ENCODE results near the gene RPGRIP1L. TPM values are rescaled to one million over a fixed set of nuclear protein-coding genes. Genes with fewer than 3 reads are reported as not detected.
"Not testable (repeated sequence)": the region's sequence is repeated elsewhere in the genome, so short reads cannot be mapped to it uniquely, and the experiment has no call there.

RPGRIP1L gene
- total RNA-seq, 1 donor from 2014 or later, result 5.0 TPM

- peaks cover 27% of the 10 kb centered on the region for H3K4me1 Mint-ChIP-seq
- ATAC-seq (ENCODE audit: low read depth) (no peak), DNase-seq (no peak)
- peak overlapping the region; percentile 96 for H3K4me3 Mint-ChIP-seq
- peaks cover 14% of the 10 kb centered on the region for H3K36me3 Mint-ChIP-seq (ENCODE audit: low read depth)
- POLR2A ChIA-PET, result interaction anchor here (1.1 to 1.8 kb wide), 3 partner anchors 201 to 643 kb away, joined by 3 to 14 read pairs (median 8); partner anchors contain the start of genes AKTIP and RBL2
- H3K27ac Mint-ChIP-seq, result peak overlapping the region; percentile 90
- no peak for TF ChIP-seq CTCF (IDR thresholded peaks at IDR 0.05)
- intact Hi-C loops (cut with micrococcal nuclease), result loop anchor here (1.0 kb wide), 2 partner anchors 201 to 269 kb away; partner anchors contain the start of gene AKTIP
- no peaks in the 10 kb centered on the region for H3K27me3 Mint-ChIP-seq
- no peaks in the 10 kb centered on the region for H3K9me3 Mint-ChIP-seq
- CTCF ChIA-PET, result no interaction called here
Observed at GRCh38 chr16:53704445-53704813, 770 bp upstream of the RPGRIP1L start.

GRCh38 chr16:53698271-53698670 is 5.4 kb downstream of the RPGRIP1L start:
- ATAC-seq (ENCODE audit: low read depth); DNase-seq; H3K27ac Mint-ChIP-seq; CTCF ChIA-PET; H3K4me3 Mint-ChIP-seq; H3K9me3 Mint-ChIP-seq; POLR2A ChIA-PET; intact Hi-C loops (cut with micrococcal nuclease); H3K27me3 Mint-ChIP-seq; H3K4me1 Mint-ChIP-seq: not testable (repeated sequence)
- H3K36me3 Mint-ChIP-seq (ENCODE audit: low read depth), result peaks cover 12% of the 10 kb centered on the region

GRCh38 chr16:53695070-53695469 is 8.6 kb downstream of the RPGRIP1L start:
- peaks cover 12% of the 10 kb centered on the region for H3K36me3 Mint-ChIP-seq (ENCODE audit: low read depth)
- DNase-seq (no peak), ATAC-seq (ENCODE audit: low read depth) (no peak)
- POLR2A ChIA-PET, result no interaction called here
- H3K9me3 Mint-ChIP-seq, result no peaks in the 10 kb centered on the region
- H3K27me3 Mint-ChIP-seq, result no peaks in the 10 kb centered on the region
- no peaks in the 10 kb centered on the region for H3K4me1 Mint-ChIP-seq
- no peak for TF ChIP-seq CTCF (IDR thresholded peaks at IDR 0.05)
- intact Hi-C loops (cut with micrococcal nuclease), result no loop called here
- H3K4me3 Mint-ChIP-seq, result no peak overlapping the region
- no peak overlapping the region for H3K27ac Mint-ChIP-seq
- CTCF ChIA-PET, result no interaction called here

- H3K27ac Mint-ChIP-seq, result no peak overlapping the region
- no peak for ATAC-seq (ENCODE audit: low read depth)
Observed at GRCh38 chr16:53693320-53693719, 10.3 kb downstream of the RPGRIP1L start.

GRCh38 chr16:53692146-53692545 is 11.5 kb downstream of the RPGRIP1L start:
- H3K27ac Mint-ChIP-seq, result no peak overlapping the region

More at GRCh38 chr16:53693320-53693719, 10.3 kb downstream of the RPGRIP1L start:
- Mint-ChIP-seq H3K9me3 (no peaks in the 10 kb centered on the region), H3K4me1 (no peaks in the 10 kb centered on the region), H3K36me3 (ENCODE audit: low read depth) (peaks cover 12% of the 10 kb centered on the region), H3K27me3 (no peaks in the 10 kb centered on the region), H3K4me3 (no peak overlapping the region)
- DNase-seq, result no peak
- no peak for TF ChIP-seq CTCF (IDR thresholded peaks at IDR 0.05)
- ChIA-PET POLR2A (no interaction called here), CTCF (no interaction called here)
- intact Hi-C loops (cut with micrococcal nuclease), result no loop called here

More at GRCh38 chr16:53692146-53692545, 11.5 kb downstream of the RPGRIP1L start:
- ChIA-PET POLR2A (no interaction called here), CTCF (no interaction called here)
- Mint-ChIP-seq H3K27me3 (no peaks in the 10 kb centered on the region), H3K4me3 (no peak overlapping the region), H3K4me1 (no peaks in the 10 kb centered on the region), H3K9me3 (no peaks in the 10 kb centered on the region), H3K36me3 (ENCODE audit: low read depth) (peaks cover 12% of the 10 kb centered on the region)
- intact Hi-C loops (cut with micrococcal nuclease), result no loop called here
- DNase-seq (no peak), ATAC-seq (ENCODE audit: low read depth) (no peak)
- no peak for TF ChIP-seq CTCF (IDR thresholded peaks at IDR 0.05)
